Medulla oblongata (tissue), 1 donor: ENCODE results near the gene ABHD16B.
A peak's percentile ranks its signal among the peaks of the same experiment; 100 is the strongest.
"Not testable (repeated sequence)": the region's sequence is repeated elsewhere in the genome, so short reads cannot be mapped to it uniquely, and the experiment has no call there.

Source experiments
- DNase-seq: peaks from one replicate; pipeline ENCODE4 v3.0.0-alpha.2; 2015; ENCODE audit errors: extremely low spot score

ABHD16B gene

GRCh38 chr20:63834491-63834880 is 26.8 kb upstream of the ABHD16B start:
- DNase-seq, result no peak

DNA sequence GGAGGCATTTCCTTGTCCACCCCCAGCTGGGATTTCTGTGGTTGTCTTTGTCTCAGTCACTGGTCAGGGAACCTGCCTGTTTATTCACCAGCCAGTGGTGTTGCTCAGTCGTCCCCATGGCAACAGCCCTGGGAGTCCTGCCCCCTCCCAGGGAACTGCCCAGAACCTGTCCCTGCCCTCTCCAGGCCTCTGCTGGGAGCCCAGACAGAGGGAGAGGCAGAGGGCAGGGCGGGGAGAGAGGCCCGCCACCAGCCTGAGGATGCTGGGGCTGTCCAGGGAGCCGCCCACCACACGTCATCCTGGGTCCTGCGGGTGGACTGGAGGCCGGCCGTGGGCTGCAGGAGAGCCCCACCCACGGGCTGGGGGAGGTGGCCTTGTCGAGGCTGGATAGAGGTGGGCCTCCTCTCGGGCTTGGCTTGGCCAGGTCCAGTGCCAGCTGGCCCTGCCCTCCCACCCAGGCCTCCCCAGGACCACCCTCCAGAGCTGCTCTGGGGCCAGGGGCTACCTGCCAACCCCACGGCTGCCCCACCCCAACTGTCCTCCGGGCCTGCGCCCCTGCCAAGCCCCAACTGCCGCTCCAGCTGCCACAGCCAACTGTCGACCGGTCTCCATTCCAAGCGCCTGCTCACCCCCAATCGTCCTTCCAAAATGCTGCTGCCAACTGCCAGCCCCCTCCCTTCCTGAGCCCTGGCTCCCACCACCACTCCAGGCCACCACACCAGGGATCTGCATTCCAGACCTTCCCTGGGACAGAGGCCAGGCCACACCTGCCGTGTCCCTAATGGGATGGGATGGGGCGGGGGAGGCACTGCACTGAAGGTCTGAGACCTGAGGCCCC is 26.1 kb upstream of the ABHD16B start:
- peak; percentile 85 for DNase-seq

DNA sequence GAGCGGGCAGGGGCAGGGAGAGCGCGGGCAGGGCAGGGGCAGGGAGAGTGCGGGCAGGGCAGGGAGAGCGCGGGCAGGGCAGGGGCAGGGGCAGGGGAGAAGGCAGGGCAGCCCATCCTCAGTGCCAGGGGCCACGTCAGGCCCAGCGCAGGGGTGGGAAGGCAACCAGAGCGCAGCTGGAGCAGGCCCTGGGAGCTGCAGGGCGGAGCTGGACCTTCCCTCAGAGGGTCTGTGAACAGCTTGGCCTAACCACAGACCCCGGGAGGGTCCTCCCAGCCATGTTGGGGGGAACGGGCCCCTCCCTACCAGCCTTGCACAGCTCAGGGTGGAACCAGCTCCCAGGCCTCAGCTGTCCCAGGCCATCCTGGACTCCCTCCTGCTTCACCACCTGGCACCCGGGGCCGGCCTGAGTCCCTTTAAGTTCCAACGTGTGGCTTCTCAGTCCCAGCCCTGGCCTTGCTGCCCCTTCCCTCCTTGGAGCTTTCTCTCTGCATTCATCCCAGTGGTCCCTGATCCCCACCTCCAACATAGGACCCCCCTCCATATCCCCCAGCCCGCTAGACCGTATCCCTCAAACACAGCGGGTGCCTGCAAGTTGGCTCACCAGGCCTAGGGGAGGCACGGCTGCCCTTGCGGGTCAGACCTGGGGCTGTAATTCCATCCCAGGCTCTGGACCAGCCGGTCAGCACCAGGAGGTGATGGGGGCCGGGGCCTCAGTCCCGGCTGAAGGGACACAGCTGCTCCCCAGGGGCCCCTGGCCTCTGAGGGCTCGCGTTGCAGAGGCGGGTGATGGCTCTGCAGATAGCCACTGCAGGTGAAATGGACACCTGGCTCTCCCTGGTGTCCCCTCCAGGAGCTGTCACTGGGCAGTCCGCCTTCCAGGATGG is 24.6 kb upstream of the ABHD16B start:
- DNase-seq, result no peak

- DNase-seq, result no peak
Observed at GRCh38 chr20:63837479-63837878, 23.8 kb upstream of the ABHD16B start.

- DNase-seq, result no peak
Observed at GRCh38 chr20:63839620-63840019, 21.7 kb upstream of the ABHD16B start.

DNA sequence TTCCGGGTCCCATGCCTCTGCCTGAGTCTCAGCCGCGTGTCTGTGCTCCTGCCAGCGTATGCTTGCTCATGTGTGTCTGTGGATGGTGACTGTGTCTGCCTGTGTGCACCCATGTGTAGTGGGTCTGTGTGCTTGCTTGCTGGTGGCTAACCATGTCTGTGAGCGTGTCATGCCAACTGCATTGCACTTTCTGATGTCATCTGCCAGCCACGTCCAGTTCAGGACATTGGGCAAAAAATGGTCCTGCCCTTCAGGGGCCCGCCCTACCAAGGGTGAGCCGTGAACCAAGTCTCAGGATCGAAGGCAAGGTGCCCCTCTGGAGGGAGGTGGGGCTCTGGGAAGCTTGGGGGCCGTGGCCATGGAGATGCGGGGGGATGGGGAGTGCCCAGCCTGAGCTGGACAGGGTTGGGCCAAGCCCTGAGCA is 20.9 kb upstream of the ABHD16B start:
- no peak for DNase-seq

- DNase-seq, result no peak
Observed at GRCh38 chr20:63842258-63842657, 19.0 kb upstream of the ABHD16B start.

DNA sequence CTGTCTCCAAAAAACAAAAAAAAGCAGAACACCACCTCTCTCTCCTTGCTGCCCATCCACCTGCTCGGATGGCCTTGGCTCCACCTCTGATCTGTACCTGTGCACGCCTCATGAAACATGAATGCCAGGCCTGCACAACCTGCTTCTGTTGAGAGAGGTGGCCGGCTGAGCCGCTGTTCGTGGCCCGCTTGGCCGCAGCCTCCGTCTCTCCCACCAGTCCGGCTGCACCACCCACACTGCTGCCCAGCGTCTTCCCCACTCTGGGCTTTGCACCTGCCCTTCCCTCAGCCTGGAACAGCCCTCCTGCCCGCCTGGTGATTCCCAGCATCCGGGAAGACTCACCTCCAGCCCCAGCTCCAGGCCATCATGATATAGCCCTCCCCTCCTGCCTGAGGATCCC is 18.1 kb upstream of the ABHD16B start:
- no peak for DNase-seq

DNA sequence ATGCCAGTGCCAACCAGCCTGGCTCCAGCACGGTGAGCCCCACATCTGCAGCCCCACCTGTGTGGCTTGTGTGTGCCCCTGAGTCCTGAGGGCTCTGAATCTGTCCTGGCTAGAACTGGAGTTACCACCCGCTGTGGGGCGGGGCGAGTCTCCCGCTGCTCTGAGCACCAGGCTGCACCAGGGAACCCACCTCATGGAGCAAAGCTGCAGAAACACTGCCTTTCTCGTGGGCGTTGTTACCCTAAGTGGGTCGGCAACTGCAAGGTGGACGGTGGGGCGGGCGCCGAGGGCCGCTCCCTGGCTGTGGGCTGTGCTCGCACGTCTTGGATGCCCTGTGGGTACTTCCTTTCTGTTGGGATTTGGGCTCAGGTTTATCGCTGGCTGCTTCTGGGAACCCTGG is 17.5 kb upstream of the ABHD16B start:
- DNase-seq, result no peak

- no peak for DNase-seq
Observed at GRCh38 chr20:63844511-63844991, 16.7 kb upstream of the ABHD16B start.

DNA sequence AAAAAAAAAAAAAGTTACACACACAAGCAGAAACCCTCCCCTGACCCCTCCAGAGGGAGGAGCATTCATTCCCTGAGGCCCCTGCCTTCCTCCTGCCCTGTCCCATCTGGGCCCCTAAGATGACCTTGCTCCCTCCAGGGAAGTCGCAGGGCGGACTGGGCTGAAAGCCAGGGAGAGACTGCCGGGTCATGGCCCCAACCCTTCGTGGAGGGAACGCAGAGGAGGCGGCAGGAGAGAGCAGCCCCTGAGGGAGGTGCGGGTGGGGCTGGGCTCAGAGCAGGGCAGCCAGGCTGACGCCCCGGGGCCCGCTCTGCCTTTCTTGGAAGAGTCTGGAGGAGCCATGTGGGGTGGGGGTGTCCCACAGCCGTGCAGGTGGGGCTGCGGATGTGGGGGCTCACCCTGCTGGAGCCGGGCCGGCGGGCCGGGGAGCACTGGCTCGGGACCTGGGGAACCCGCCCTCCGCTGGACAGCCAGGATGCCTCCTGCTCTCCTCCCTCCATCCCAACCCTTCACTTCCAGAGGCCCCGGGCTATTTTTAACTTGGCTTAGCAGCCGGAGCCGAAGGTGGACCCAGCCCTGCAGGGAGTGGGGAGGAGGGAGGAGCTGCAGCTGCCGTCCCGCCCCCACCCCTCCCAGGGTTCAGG is 15.0 kb upstream of the ABHD16B start:
- DNase-seq, result no peak

DNA sequence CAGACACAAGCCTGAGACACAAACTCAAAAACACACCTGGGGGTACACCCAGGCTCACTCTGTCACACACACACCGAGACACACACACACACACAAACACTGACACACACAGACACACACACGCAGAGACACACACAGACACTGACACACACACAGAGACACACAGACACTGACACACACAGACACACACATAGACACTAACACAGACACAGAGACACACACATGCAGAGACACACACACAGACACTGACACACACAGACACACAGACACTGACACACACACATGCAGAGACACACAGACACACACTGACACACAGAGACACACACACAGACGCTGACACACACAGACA is 14.4 kb upstream of the ABHD16B start:
- no peak for DNase-seq

GRCh38 chr20:63847237-63848002 is 13.9 kb upstream of the ABHD16B start:
- DNase-seq, result no peak

- no peak for DNase-seq
Observed at GRCh38 chr20:63848003-63848911, 13.0 kb upstream of the ABHD16B start.

DNA sequence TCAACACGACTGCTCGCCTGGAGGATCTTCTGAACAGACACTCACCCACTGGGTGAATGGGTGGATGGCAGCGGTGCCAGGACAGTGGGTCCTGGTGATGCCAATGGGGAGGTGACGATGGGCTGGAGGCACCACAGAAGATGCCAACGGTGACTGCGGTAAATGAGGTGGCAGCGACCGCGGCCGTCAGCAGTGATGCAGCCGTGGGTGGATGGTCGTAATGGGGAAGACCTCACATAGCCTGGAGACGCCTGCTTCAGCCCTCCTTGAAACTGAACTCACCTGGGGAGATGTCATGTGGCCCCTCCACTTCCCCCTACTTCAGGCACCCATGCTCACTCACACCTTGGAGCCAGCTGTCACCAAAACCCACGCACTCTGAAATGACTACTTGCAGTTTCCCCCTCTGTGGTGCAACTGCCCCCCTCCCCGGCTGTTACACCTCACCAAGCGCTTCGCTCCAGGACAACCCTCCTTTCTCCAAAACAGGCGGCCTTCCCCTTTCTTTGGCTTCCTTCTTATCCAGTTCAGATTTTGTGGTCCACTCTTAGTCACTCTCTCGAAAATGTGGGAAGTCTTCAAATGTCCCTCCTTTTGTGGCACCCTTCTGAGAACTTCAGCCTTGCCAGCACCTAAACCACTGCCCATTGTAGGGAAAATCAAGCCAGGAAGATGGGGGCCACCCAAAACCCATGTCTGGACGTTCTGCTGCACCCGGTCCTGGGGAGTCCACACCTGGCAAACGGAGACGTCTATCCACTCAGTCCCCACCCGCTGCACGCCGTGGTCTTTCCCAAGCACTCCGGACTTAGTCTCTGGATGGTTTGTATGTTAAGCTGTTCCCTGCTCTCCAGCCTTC is 10.4 kb upstream of the ABHD16B start:
- no peak for DNase-seq

DNA sequence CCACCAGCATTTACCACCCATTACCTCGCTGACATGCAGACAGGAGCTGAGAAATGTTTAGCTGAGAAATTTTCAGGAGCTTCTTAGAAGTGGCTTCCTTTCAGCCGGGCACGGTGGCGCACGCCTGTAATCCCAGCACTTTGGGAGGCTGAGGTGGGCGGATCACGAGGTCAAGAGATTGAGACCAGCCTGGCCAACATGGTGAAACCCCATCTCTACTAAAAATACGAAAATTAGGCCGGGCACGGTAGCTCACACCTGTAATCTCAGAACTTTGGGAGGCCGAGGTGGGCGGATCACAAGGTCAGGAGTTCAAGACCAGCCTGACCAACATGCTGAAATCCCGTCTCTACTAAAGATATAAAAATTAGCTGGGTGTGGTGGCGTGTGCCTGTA is 9.8 kb upstream of the ABHD16B start:
- DNase-seq, result not testable (repeated sequence)

GRCh38 chr20:63853733-63854068 is 7.6 kb upstream of the ABHD16B start:
- not testable (repeated sequence) for DNase-seq

GRCh38 chr20:63854069-63854765 is 7.1 kb upstream of the ABHD16B start:
- peak; percentile 42 for DNase-seq

GRCh38 chr20:63854766-63855362 is 6.4 kb upstream of the ABHD16B start:
- no peak for DNase-seq
